WTC11 (cell line): ENCODE results near the gene SINHCAF. TPM values are rescaled to one million over a fixed set of nuclear protein-coding genes. Genes with fewer than 3 reads are reported as not detected.
"Not testable (repeated sequence)": the region's sequence is repeated elsewhere in the genome, so short reads cannot be mapped to it uniquely, and the experiment has no call there.

Source experiments
- ATAC-seq: fragments of 200-7000 bp; cut with Tn5 transposase; 2 replicates; pipeline ENCODE4 v1.10.0; 2021; ENCODE audit warnings: mild to moderate bottlenecking, moderate library complexity
- CTCF ChIA-PET: fragments of 300-600 bp; sonication (Branson Sonifier 250); formaldehyde crosslinking; loops from one replicate; lab custom pipeline; 2021; ENCODE audit warnings: antibody characterized with exemption; lab: Charles Lee
- POLR2A ChIA-PET: fragments of 350-600 bp; sonication (Branson Sonifier 250); formaldehyde crosslinking; loops from one replicate; lab custom pipeline; 2021; ENCODE audit warnings: antibody characterized with exemption; lab: Charles Lee
- DNase-seq: peaks from one replicate; pipeline ENCODE4 v3.0.0; 2021; ENCODE audit warnings: low spot score
- H3K27ac Mint-ChIP-seq: 2 replicates; pipeline ENCODE4 v1.8.0; 2021; ENCODE audit warnings: mixed read lengths
- H3K27me3 Mint-ChIP-seq: 2 replicates; pipeline ENCODE4 v1.8.0; 2021; ENCODE audit warnings: low read depth, mild to moderate bottlenecking, moderate library complexity, mixed read lengths
- H3K36me3 Mint-ChIP-seq: 2 replicates; pipeline ENCODE4 v1.8.0; 2021; ENCODE audit warnings: mixed read lengths
- H3K4me1 Mint-ChIP-seq: 2 replicates; pipeline ENCODE4 v1.8.0; 2022; ENCODE audit warnings: mixed read lengths
- H3K4me3 Mint-ChIP-seq: 2 replicates; pipeline ENCODE4 v1.8.0; 2021; ENCODE audit warnings: mild to moderate bottlenecking, moderate library complexity, mixed read lengths
- H3K9me3 Mint-ChIP-seq: 2 replicates; pipeline ENCODE4 v1.8.0; 2021; ENCODE audit warnings: mixed read lengths
- ELF4 ChIP-seq: sonication (generic); formaldehyde crosslinking; IDR thresholded peaks from 2 replicates; pipeline ENCODE4 v1.8.1; 2022; ENCODE audit warnings: low read depth, mild to moderate bottlenecking, moderate library complexity, missing genetic modification reagents
- FOXJ3 ChIP-seq: sonication (generic); formaldehyde crosslinking; IDR thresholded peaks from 2 replicates; pipeline ENCODE4 v1.9.0; 2021; ENCODE audit warnings: missing genetic modification reagents, mild to moderate bottlenecking, borderline replicate concordance
- GABPB1 ChIP-seq: sonication (generic); formaldehyde crosslinking; IDR thresholded peaks from 2 replicates; pipeline ENCODE4 v1.8.1; 2023; ENCODE audit warnings: mild to moderate bottlenecking, missing genetic modification reagents
- GRHL2 ChIP-seq: fragments of 250-450 bp; sonication (Bioruptor Pico); IDR thresholded peaks from 2 replicates; pipeline ENCODE4 v1.8.0; 2022; ENCODE audit warnings: mild to moderate bottlenecking, moderate library complexity; ENCODE audit not compliant: insufficient replicate concordance, severe bottlenecking
- HMGA2 ChIP-seq: fragments of 250-450 bp; sonication (Bioruptor Pico); IDR thresholded peaks from 2 replicates; pipeline ENCODE4 v1.4.0; 2021; ENCODE audit warnings: mild to moderate bottlenecking, moderate library complexity
- NFE2L1 ChIP-seq: sonication (generic); formaldehyde crosslinking; IDR thresholded peaks from 2 replicates; pipeline ENCODE4 v1.8.1; 2023; ENCODE audit warnings: missing genetic modification reagents
- NFYB ChIP-seq: sonication (generic); formaldehyde crosslinking; conservative IDR thresholded peaks from 2 replicates; pipeline ENCODE4 v1.8.0; 2022; ENCODE audit warnings: low read depth, missing genetic modification reagents
- SMAD4 ChIP-seq: sonication (generic); formaldehyde crosslinking; IDR thresholded peaks from 2 replicates; pipeline ENCODE4 v1.8.0; 2022; ENCODE audit warnings: mild to moderate bottlenecking, missing genetic modification reagents
- SOX15 ChIP-seq: fragments of 250-450 bp; sonication (Bioruptor Pico); IDR thresholded peaks from 2 replicates; pipeline ENCODE4 v1.9.0; 2021; ENCODE audit warnings: mild to moderate bottlenecking
- ZNF121 ChIP-seq: sonication (generic); formaldehyde crosslinking; IDR thresholded peaks from 2 replicates; pipeline ENCODE4 v1.8.0; 2023; ENCODE audit warnings: missing genetic modification reagents
- ZNF396 ChIP-seq: fragments of 250-450 bp; sonication (Bioruptor Pico); IDR thresholded peaks from 2 replicates; pipeline ENCODE4 v1.8.0; 2021; ENCODE audit warnings: mild to moderate bottlenecking, moderate library complexity, borderline replicate concordance
- total RNA-seq: library from RNA; stranded (reverse); gene quantifications from 3 replicates; pipeline ENCODE4 v1.2.3, GENCODE V29; 2021
- TF ChIP-seq, protein P1 (sequence below): sonication (generic); formaldehyde crosslinking; IDR thresholded peaks from 2 replicates; pipeline ENCODE4 v1.8.1; 2022; ENCODE audit warnings: missing genetic modification reagents, borderline replicate concordance
- TF ChIP-seq, protein P2 (sequence below): fragments of 250-450 bp; sonication (Bioruptor Pico); IDR thresholded peaks from 2 replicates; pipeline ENCODE4 v1.8.0; 2021; ENCODE audit warnings: mild to moderate bottlenecking

Gene SINHCAF
- total RNA-seq, 1 experiment from 2014 or later: 407 TPM

DNA sequence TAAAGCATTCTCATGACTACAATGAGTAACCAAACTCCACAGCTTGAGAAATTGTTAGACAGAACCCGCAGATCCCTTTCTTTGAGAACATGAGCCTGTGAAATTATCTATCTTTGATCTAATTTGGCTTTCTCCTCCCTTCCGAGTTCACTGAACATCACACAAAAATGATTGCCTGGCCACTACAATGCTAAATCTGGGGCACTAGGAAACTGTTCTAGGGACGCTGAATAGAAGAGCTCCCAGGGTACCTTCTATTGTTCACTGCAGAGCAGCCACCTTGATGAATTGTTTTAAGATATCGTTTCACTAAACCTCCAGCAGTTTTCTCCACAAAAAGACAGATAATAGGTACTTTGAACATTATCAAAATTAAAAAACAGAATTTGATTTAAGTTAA, 47.5 kb downstream of the SINHCAF start (continued):
- no peak for TF ChIP-seq FOXJ3 (CRISPR knock-in tag)
- no peak for TF ChIP-seq GABPB1 (CRISPR knock-in tag)
- TF ChIP-seq ZNF121 (CRISPR knock-in tag): no peak
- no peak for TF ChIP-seq ELF4 (CRISPR knock-in tag)
- no peak for TF ChIP-seq GRHL2 (CRISPR knock-in tag)
- no peak for TF ChIP-seq SOX15 (CRISPR knock-in tag)

DNA sequence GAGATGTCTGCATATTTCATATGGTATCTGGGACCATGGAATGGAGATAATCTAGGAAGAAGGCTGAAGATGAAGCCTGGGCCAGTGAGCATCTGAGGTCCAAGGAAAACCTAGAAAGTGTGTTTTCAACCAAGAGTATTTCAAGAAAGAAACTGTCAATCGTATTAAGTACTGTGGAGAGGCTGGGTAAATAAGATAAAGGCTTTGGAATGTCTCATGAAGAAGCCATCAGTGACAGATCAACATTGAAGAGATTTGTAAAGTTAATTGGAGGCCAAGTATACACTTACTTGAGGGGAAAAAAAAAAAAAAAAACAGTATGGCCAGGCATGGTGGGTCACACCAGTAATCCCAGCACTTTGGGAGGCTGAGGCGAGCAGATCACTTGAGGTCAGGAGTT, 48.9 kb downstream of the SINHCAF start:
- ATAC-seq (no peak), DNase-seq (no peak)
- Mint-ChIP-seq H3K4me1 (peaks cover 16% of the 10 kb centered on the region), H3K27me3 (no peaks in the 10 kb centered on the region), H3K27ac (peak overlapping the region; percentile 1; the same call in 1 of the 2 replicates)
- POLR2A ChIA-PET: interaction anchor here (0.6 kb wide), 1 partner anchor 289 kb away, joined by 6 read pairs; no protein-coding TSS in a partner anchor
- no peak for TF ChIP-seq HMGA2 (CRISPR knock-in tag)
- TF ChIP-seq, all 79 proteins: peak for 0
- Mint-ChIP-seq H3K9me3 (no peaks in the 10 kb centered on the region), H3K36me3 (peaks cover 41% of the 10 kb centered on the region), H3K4me3 (no peak overlapping the region)
- CTCF ChIA-PET: no interaction called here

DNA sequence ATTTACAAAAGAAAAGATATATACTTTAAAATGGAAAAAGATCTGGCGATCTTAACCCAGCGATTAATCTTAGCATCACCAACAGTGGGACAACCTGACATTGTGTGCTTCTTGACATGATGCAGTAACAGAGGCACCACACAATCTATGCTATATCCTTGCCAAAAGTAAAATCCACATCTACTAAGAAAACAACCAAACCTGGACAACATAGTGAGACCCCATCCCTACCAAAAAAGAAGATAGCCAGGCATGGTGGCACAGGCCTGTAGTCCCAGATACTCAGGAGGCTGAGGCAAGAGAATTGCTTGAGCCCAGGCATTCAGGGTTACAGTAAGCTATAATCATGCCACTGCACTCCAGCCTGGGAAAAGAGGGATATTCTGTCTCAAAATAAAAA, 50.5 kb downstream of the SINHCAF start:
- Mint-ChIP-seq H3K4me3 (no peak overlapping the region), H3K27me3 (no peaks in the 10 kb centered on the region)
- POLR2A ChIA-PET: interaction anchor here (1.2 kb wide), 1 partner anchor 26 kb away, joined by 3 read pairs; no protein-coding TSS in a partner anchor
- TF ChIP-seq NFYB (CRISPR knock-in tag): no peak
- TF ChIP-seq SMAD4 (CRISPR knock-in tag): no peak
- TF ChIP-seq, protein P1, sequence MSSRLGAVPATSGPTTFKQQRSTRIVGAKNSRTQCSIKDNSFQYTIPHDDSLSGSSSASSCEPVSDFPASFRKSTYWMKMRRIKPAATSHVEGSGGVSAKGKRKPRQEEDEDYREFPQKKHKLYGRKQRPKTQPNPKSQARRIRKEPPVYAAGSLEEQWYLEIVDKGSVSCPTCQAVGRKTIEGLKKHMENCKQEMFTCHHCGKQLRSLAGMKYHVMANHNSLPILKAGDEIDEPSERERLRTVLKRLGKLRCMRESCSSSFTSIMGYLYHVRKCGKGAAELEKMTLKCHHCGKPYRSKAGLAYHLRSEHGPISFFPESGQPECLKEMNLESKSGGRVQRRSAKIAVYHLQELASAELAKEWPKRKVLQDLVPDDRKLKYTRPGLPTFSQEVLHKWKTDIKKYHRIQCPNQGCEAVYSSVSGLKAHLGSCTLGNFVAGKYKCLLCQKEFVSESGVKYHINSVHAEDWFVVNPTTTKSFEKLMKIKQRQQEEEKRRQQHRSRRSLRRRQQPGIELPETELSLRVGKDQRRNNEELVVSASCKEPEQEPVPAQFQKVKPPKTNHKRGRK (CRISPR knock-in tag): no peak
- TF ChIP-seq, protein P2, sequence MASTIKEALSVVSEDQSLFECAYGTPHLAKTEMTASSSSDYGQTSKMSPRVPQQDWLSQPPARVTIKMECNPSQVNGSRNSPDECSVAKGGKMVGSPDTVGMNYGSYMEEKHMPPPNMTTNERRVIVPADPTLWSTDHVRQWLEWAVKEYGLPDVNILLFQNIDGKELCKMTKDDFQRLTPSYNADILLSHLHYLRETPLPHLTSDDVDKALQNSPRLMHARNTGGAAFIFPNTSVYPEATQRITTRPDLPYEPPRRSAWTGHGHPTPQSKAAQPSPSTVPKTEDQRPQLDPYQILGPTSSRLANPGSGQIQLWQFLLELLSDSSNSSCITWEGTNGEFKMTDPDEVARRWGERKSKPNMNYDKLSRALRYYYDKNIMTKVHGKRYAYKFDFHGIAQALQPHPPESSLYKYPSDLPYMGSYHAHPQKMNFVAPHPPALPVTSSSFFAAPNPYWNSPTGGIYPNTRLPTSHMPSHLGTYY (CRISPR knock-in tag): no peak
- TF ChIP-seq HMGA2 (CRISPR knock-in tag): no peak
- TF ChIP-seq, all 79 proteins: peak for 0
- Mint-ChIP-seq H3K4me1 (peaks cover 22% of the 10 kb centered on the region), H3K9me3 (no peaks in the 10 kb centered on the region), H3K27ac (no peak overlapping the region), H3K36me3 (peaks cover 33% of the 10 kb centered on the region)
- DNase-seq: no peak
- ATAC-seq: no peak
- CTCF ChIA-PET: no interaction called here

- no peaks in the 10 kb centered on the region for H3K9me3 Mint-ChIP-seq
- no peaks in the 10 kb centered on the region for H3K27me3 Mint-ChIP-seq
- ATAC-seq (no peak), DNase-seq (no peak)
- H3K4me3 Mint-ChIP-seq: no peak overlapping the region
- peaks cover 27% of the 10 kb centered on the region for H3K36me3 Mint-ChIP-seq
- POLR2A ChIA-PET: no interaction called here
- peaks cover 25% of the 10 kb centered on the region for H3K4me1 Mint-ChIP-seq
- no peak for TF ChIP-seq NFE2L1
- TF ChIP-seq ZNF396 (CRISPR knock-in tag): no peak
- CTCF ChIA-PET: no interaction called here
- H3K27ac Mint-ChIP-seq: no peak overlapping the region
Measured at GRCh38 chr12:31274520-31275300, 51.2 kb downstream of the SINHCAF start.

DNA sequence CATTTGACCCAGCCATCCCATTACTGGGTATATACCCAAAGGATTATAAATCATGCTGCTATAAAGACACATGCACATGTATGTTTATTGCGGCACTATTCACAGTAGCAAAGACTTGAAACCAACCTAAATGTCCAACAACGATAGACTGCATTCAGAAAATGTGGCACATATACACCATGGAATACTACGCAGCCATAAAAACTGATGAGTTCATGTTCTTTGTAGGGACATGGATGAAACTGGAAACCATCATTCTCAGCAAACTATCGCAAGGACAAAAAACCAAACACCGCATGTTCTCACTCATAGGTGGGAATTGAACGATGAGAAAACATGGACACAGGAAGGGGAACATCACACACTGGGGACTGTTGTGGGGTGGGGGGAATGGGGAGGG, 52.2 kb downstream of the SINHCAF start:
- H3K4me3 Mint-ChIP-seq, H3K27me3 Mint-ChIP-seq, POLR2A ChIA-PET, CTCF ChIA-PET, H3K9me3 Mint-ChIP-seq, ATAC-seq, DNase-seq, H3K27ac Mint-ChIP-seq: not testable (repeated sequence)
- peaks cover 23% of the 10 kb centered on the region for H3K36me3 Mint-ChIP-seq
- H3K4me1 Mint-ChIP-seq: peaks cover 23% of the 10 kb centered on the region
